Caco-2 (cell line): Measurements from ENCODE around the gene ACACA. TPM values are rescaled to one million over a fixed set of nuclear protein-coding genes. Genes with fewer than 3 reads are reported as not detected.

Experiments used
- BruUV-seq: library from RNA; stranded (reverse); fragments of 400-500 nt; replicated peaks from 2 replicates; lab custom pipeline; 2021; lab: Mats Ljungman, UMichigan
- CTCF ChIA-PET: fragments of 300-600 bp; sonication (Branson Sonifier 250); formaldehyde crosslinking; loops from one replicate; lab custom pipeline; 2022; ENCODE audit warnings: antibody characterized with exemption; lab: Charles Lee
- POLR2A ChIA-PET: fragments of 300-600 bp; sonication (Branson Sonifier 250); formaldehyde crosslinking; loops from one replicate; lab custom pipeline; 2022; ENCODE audit warnings: antibody characterized with exemption; lab: Charles Lee
- DNase-seq, 2 experiments: peaks; one replicate each; pipeline versions ENCODE4 v3.0.0 to v3.0.0-alpha.2; 2020 to 2022
- H3K27me3 ChIP-seq: replicated peaks from 2 replicates; pipeline ENCODE4 v1.6.0; 2011; ENCODE audit warnings: low read length; ENCODE audit not compliant: control insufficient read depth, insufficient read depth
- H3K36me3 ChIP-seq: 2 replicates; pipeline ENCODE4 v1.5.1; 2011; ENCODE audit warnings: low read length; ENCODE audit not compliant: control insufficient read depth, insufficient read depth
- H3K4me1 ChIP-seq: fragments of 250-450 bp; sonication (Bioruptor Pico); 2 replicates; pipeline ENCODE4 v1.5.1; 2020; ENCODE audit warnings: mild to moderate bottlenecking
- H3K4me3 ChIP-seq: 2 replicates; pipeline ENCODE4 v1.5.1; 2011; ENCODE audit warnings: low read depth, mild to moderate bottlenecking, control low read depth, low read length
- H3K9me3 ChIP-seq: fragments of 250-450 bp; sonication (Bioruptor Pico); 2 replicates; pipeline ENCODE4 v1.5.1; 2020; ENCODE audit warnings: mild to moderate bottlenecking, moderate library complexity
- H3K27ac Mint-ChIP-seq: one replicate; pipeline ENCODE4 v1.8.0; 2022; ENCODE audit warnings: mixed read lengths; ENCODE audit not compliant: unreplicated experiment
- H3K27me3 Mint-ChIP-seq: one replicate; pipeline ENCODE4 v1.8.0; 2022; ENCODE audit warnings: mixed read lengths; ENCODE audit not compliant: insufficient read depth, unreplicated experiment
- H3K36me3 Mint-ChIP-seq: one replicate; pipeline ENCODE4 v1.8.0; 2022; ENCODE audit warnings: mild to moderate bottlenecking, mixed read lengths; ENCODE audit not compliant: insufficient read depth, unreplicated experiment
- H3K4me1 Mint-ChIP-seq: one replicate; pipeline ENCODE4 v1.8.0; 2022; ENCODE audit warnings: low read depth, mixed read lengths; ENCODE audit not compliant: unreplicated experiment
- H3K4me3 Mint-ChIP-seq: one replicate; pipeline ENCODE4 v1.8.0; 2022; ENCODE audit warnings: mild to moderate bottlenecking, moderate library complexity, mixed read lengths; ENCODE audit not compliant: unreplicated experiment
- H3K9me3 Mint-ChIP-seq: one replicate; pipeline ENCODE4 v1.8.0; 2022; ENCODE audit warnings: mixed read lengths; ENCODE audit not compliant: unreplicated experiment
- intact Hi-C: fragments of 100-400 bp; cut with micrococcal nuclease; formaldehyde crosslinking; loops from one replicate; pipeline ENCODE4 v1.10.0; 2022; ENCODE audit not compliant: unreplicated experiment
- total RNA-seq: library from RNA; stranded (reverse); gene quantifications from 2 replicates; pipeline ENCODE4 v1.2.3, GENCODE V29; 2022
- TF ChIP-seq, protein P1 (sequence below), 2 experiments: fragments of 200-600 bp in 1 of 2; IDR thresholded peaks; 1 replicate in 1 of 2; 2 replicates in 1 of 2; pipeline versions ENCODE4 v1.5.1 to v1.8.0; 2011 to 2022; ENCODE audit warnings: antibody characterized with exemption in 1 of 2, control low read depth in 1 of 2, inconsistent platforms in 1 of 2, low read depth in 1 of 2, low read length in 1 of 2, mild to moderate bottlenecking in 1 of 2, moderate library complexity in 1 of 2; ENCODE audit not compliant: insufficient read depth in 1 of 2, severe bottlenecking in 1 of 2, unreplicated experiment in 1 of 2

Gene ACACA
- total RNA-seq, 1 experiment from 2014 or later = 108 TPM

DNA sequence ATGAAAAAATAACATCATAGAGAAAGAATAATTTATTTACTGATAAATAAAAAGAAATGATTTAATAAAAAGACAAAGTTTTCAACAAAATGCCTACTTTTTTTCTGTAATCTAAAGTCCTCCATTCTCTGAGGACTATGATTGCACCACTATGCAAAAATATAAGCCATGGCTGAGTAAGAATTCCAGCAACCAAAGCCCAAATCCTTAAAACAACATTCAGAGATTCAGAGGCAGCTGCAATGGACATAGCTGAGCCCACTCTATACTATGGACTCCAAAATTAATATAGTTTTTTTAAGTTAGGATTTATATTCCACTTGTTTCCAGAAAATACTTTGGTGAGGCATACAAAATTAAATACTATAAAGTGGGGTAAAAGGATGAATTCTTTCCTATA lies 200.3 kb downstream of the ACACA start:
- Histone ChIP-seq H3K4me3 (no peak overlapping the region), H3K27me3 (no peaks in the 10 kb centered on the region), H3K9me3 (no peaks in the 10 kb centered on the region), H3K36me3 (no peaks in the 10 kb centered on the region; the same call in 1 of the 2 replicates), H3K4me1 (no peaks in the 10 kb centered on the region)
- no peaks in the 10 kb centered on the region for H3K27me3 Mint-ChIP-seq
- no peaks in the 10 kb centered on the region for H3K4me1 Mint-ChIP-seq
- CTCF ChIA-PET = no interaction called here
- DNase-seq = no peak
- BruUV-seq = no TSS peak
- H3K4me3 Mint-ChIP-seq = no peak overlapping the region
- POLR2A ChIA-PET = no interaction called here
- H3K27ac Mint-ChIP-seq = no peak overlapping the region
- intact Hi-C loops = no loop called here
- H3K9me3 Mint-ChIP-seq = no peaks in the 10 kb centered on the region
- peaks cover 36% of the 10 kb centered on the region for H3K36me3 Mint-ChIP-seq
- TF ChIP-seq, protein P1, sequence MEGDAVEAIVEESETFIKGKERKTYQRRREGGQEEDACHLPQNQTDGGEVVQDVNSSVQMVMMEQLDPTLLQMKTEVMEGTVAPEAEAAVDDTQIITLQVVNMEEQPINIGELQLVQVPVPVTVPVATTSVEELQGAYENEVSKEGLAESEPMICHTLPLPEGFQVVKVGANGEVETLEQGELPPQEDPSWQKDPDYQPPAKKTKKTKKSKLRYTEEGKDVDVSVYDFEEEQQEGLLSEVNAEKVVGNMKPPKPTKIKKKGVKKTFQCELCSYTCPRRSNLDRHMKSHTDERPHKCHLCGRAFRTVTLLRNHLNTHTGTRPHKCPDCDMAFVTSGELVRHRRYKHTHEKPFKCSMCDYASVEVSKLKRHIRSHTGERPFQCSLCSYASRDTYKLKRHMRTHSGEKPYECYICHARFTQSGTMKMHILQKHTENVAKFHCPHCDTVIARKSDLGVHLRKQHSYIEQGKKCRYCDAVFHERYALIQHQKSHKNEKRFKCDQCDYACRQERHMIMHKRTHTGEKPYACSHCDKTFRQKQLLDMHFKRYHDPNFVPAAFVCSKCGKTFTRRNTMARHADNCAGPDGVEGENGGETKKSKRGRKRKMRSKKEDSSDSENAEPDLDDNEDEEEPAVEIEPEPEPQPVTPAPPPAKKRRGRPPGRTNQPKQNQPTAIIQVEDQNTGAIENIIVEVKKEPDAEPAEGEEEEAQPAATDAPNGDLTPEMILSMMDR (IDR thresholded peaks at IDR 0.05; ENCODE audit: insufficient read depth in 1 of 2, low read depth in 1 of 2, low read length in 1 of 2, severe bottlenecking in 1 of 2, unreplicated experiment in 1 of 2) = no peak

DNA sequence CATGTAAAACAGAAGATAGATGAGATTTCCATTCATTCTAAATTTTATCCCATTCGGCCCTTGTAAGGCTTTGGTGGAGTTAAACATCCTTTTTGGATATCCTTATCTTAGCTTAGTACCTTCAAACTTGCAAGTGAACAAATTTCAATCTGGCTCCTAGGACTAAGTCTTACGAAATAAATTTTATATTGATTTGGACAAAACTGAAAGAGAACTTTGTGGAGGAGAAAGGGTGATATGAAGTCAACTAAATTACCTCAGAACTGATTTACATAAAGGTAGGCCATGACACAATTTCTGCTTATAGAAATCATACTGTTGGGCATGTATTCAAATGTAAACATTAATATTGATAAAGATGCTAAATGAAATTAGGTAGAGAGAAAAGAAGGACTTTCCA lies 206.1 kb downstream of the ACACA start:
- POLR2A ChIA-PET = no interaction called here
- H3K4me3 ChIP-seq = no peak overlapping the region
- no peaks in the 10 kb centered on the region for H3K4me1 ChIP-seq
- H3K9me3 Mint-ChIP-seq = no peaks in the 10 kb centered on the region
- no peaks in the 10 kb centered on the region for H3K27me3 Mint-ChIP-seq
- no peaks in the 10 kb centered on the region; the same call in 1 of the 2 replicates for H3K36me3 ChIP-seq
- TF ChIP-seq, protein P1 (IDR thresholded peaks at IDR 0.05; ENCODE audit: insufficient read depth in 1 of 2, low read depth in 1 of 2, low read length in 1 of 2, severe bottlenecking in 1 of 2, unreplicated experiment in 1 of 2) = no peak
- DNase-seq = no peak
- CTCF ChIA-PET = no interaction called here
- no peaks in the 10 kb centered on the region for H3K4me1 Mint-ChIP-seq
- H3K27ac Mint-ChIP-seq = no peak overlapping the region
- peaks cover 42% of the 10 kb centered on the region for H3K36me3 Mint-ChIP-seq
- intact Hi-C loops = no loop called here
- H3K27me3 ChIP-seq = no peaks in the 10 kb centered on the region
- H3K9me3 ChIP-seq = no peaks in the 10 kb centered on the region
- no TSS peak for BruUV-seq
- H3K4me3 Mint-ChIP-seq = no peak overlapping the region

DNA sequence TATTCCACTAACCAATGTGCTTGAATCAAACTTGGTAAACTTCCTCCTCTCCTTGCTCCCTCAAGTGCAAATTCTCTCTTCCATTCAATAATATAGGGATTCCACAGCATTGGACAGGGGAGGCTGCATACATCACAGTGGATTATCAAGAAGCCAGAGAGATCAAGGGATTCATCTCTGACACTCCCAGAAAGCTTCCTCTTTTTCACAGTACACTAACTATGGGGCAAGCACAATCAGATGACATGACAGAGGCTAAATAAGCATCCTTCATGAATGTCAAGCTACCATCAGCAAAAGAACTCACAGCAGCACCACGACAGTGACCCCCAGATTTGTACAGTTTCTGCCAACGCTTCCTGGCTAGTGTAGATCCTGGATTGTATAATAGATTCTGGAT lies 209.3 kb downstream of the ACACA start:
- Mint-ChIP-seq H3K27ac (no peak overlapping the region), H3K9me3 (no peaks in the 10 kb centered on the region), H3K4me3 (no peak overlapping the region), H3K4me1 (no peaks in the 10 kb centered on the region), H3K36me3 (peaks cover 36% of the 10 kb centered on the region), H3K27me3 (no peaks in the 10 kb centered on the region)
- Histone ChIP-seq H3K4me1 (no peaks in the 10 kb centered on the region), H3K27me3 (no peaks in the 10 kb centered on the region), H3K36me3 (no peaks in the 10 kb centered on the region; the same call in 1 of the 2 replicates), H3K4me3 (no peak overlapping the region), H3K9me3 (no peaks in the 10 kb centered on the region)
- intact Hi-C loops = no loop called here
- CTCF ChIA-PET = no interaction called here
- DNase-seq = no peak
- BruUV-seq = no TSS peak
- POLR2A ChIA-PET = no interaction called here
- TF ChIP-seq, protein P1 (IDR thresholded peaks at IDR 0.05; ENCODE audit: insufficient read depth in 1 of 2, low read depth in 1 of 2, low read length in 1 of 2, severe bottlenecking in 1 of 2, unreplicated experiment in 1 of 2) = no peak
